ENCODE results near the gene ANKRD13B.

GRCh38 chr17:29610395-29610794 is 17.5 kb downstream of the ANKRD13B start:
- no peak for TF ChIP-seq POLR2AphosphoS5 (IDR thresholded peaks at IDR 0.05)
- TF ChIP-seq, protein P1, sequence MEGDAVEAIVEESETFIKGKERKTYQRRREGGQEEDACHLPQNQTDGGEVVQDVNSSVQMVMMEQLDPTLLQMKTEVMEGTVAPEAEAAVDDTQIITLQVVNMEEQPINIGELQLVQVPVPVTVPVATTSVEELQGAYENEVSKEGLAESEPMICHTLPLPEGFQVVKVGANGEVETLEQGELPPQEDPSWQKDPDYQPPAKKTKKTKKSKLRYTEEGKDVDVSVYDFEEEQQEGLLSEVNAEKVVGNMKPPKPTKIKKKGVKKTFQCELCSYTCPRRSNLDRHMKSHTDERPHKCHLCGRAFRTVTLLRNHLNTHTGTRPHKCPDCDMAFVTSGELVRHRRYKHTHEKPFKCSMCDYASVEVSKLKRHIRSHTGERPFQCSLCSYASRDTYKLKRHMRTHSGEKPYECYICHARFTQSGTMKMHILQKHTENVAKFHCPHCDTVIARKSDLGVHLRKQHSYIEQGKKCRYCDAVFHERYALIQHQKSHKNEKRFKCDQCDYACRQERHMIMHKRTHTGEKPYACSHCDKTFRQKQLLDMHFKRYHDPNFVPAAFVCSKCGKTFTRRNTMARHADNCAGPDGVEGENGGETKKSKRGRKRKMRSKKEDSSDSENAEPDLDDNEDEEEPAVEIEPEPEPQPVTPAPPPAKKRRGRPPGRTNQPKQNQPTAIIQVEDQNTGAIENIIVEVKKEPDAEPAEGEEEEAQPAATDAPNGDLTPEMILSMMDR (IDR thresholded peaks at IDR 0.05) = no peak

All from breast epithelium (tissue), 3 donors.